T1000 (cell line): ENCODE data around the gene ZFP1.

Experiments used
- DNase-seq: peaks from one replicate; lab custom pipeline; 2025; ENCODE audit warnings: mixed read lengths; lab: John Stamatoyannopoulos, UW

Gene ZFP1

GRCh38 chr16:75160386-75160785, 12.1 kb downstream of the ZFP1 start:
- no peak for DNase-seq

DNA sequence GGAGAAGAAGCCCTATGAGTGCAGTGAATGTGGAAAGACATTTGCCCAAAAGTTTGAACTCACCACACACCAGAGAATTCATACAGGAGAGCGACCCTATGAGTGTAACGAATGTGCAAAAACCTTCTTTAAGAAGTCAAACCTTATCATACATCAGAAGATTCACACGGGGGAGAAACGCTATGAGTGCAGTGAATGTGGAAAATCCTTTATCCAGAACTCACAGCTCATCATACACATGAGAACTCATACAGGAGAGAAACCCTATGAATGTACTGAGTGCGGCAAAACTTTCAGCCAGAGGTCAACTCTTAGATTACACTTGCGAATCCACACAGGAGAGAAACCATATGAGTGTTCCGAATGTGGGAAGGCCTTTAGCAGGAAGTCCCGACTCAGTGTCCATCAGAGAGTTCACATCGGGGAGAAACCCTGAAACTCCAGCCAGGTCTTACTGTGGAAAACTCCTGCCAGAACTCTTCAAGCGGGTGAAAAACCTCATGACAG, 21.6 kb downstream of the ZFP1 start:
- no peak for DNase-seq

- DNase-seq: no peak
Observed at GRCh38 chr16:75172578-75172977, 24.3 kb downstream of the ZFP1 start.

DNA sequence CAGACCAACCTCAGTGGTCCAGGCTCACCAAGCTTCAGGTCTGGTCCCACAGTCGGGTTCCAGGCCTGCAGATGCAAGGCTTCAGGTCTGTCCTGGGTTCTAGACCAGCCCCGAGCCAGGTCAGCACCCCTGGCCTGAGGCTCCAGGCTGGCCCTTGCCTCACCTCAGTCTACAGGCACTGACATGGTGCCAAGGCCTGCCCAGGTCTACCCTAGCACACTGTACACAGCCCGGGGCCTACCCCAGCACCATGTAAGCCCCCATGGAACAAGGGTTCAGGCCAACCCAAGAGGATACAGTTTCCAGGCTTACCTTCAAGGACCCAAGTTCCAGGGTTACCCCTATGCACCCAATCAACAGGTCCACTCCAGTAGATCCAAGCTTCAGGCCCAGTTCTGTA, 26.8 kb downstream of the ZFP1 start:
- no peak for DNase-seq

DNA sequence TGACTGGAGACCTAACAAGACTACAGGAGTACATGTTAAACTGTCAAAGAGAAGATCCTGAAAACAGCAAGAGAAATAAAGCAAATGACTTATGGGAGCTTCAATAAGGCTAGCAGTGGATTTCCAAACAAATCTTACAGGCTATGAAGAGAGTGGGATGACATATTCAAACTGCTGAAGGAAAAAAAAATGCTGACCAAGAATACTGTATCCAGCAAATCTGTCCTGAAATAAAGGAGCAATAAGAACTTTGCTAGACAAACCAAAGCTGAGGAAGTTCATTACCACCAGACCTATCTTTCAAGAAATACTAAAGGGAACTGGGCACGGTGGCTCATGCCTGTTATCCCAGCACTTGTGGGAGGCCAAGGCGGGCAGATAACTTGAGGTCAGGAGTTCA, 28.6 kb downstream of the ZFP1 start:
- no peak for DNase-seq

- DNase-seq: no peak
Observed at GRCh38 chr16:75179208-75179607, 30.9 kb downstream of the ZFP1 start.

DNA sequence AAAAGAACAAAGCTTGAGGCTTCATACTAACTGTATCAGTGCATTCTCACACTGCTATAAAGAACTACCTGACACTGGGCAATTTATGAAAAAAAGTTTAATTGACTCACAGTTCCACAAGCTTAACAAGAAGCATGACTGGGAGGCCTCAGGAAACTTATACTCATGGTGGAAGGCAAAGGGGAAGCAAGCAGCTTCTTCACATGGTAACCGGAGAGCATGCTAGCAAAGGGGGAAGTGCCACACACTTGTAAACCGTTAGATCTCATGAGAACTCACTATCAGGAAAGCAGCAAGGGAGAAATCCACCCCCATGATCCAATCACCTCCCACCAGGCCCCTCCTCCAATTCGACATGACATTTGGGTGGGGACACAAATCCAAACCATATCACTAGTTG, 33.3 kb downstream of the ZFP1 start:
- no peak for DNase-seq

GRCh38 chr16:75188832-75189477, 40.6 kb downstream of the ZFP1 start:
- no peak for DNase-seq

GRCh38 chr16:75189638-75190245, 41.4 kb downstream of the ZFP1 start:
- DNase-seq: no peak

DNA sequence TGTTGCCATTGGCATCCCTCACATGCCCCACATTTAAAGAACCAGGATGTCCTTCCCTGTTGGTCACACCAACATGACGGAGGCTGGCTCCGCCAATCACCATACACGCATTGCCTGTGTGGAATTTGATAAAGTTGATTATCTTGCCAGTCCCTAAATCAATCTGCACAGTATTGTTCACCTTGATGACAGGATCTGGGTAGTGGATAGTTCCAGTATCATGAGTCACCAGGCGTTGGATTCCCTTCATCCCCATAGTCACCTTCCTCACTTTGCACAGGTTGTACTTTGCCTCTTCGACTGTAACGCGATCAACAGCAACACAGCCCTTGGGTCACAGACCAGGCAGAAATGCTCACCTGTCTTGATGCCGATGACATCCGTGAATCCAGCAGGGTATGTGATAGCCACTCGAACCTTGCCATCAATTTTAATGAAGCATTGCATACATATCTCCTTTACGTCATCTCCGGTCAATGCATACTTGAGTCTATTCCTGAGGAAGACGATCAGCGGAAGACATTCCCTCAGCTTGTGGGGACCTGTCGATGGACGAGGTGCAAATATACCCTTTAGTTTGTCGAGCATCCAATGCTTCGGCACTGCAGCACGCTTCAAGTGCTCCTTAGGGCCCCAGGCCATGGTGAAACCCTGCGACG, 44.4 kb downstream of the ZFP1 start:
- DNase-seq: no peak

DNA sequence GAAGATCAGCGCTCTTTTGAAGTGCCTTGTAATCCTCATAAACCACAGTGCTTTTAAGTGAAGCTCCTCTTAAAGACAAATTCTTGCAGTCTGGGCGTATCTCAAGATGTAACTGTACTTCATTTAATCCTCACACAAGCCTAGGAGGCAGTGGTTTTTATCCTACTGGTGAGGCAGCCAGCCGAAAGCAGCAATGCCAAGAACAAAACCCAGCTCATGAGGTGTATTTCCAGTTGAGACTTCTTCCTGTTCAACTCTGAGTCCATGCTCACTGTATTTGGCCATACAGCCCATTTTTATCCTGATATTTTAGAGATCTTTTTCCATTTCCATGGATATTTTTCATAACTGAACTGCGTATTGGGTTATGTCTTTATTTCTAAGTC, 44.9 kb downstream of the ZFP1 start:
- no peak for DNase-seq

DNA sequence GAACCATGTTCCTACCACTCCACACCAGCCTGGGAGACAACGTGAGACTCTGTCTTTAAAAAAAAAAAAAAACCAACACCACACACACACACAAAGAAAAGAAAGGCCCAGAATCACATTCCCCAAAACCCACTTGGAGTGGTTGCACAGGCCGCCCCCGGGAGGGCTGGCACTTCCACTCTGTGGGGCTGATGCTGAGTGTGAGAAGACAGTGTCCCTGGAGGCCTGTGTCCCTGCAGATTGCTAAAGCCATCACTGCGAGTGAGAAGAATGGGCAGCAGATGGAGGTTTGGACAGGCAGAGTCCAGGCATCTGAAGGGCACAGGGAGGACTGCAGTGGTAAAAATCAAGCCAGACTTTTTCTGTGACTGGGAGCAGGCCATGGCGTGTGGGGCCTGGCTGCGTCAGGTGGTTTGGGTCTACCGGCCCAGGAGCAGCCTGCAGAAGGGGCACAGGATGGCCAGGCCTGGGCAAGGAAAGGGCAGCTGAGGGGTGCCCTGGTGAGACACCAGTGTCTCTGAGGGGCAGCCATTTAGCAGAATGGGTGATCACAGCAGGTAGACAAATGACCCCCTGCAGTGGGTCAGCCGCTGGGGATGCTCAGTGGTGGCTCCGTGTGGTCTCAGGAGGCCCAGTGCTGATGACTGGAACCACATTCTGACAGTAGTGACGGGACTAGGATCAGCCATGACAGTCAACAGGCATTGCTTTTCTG, 45.6 kb downstream of the ZFP1 start:
- DNase-seq: no peak

DNA sequence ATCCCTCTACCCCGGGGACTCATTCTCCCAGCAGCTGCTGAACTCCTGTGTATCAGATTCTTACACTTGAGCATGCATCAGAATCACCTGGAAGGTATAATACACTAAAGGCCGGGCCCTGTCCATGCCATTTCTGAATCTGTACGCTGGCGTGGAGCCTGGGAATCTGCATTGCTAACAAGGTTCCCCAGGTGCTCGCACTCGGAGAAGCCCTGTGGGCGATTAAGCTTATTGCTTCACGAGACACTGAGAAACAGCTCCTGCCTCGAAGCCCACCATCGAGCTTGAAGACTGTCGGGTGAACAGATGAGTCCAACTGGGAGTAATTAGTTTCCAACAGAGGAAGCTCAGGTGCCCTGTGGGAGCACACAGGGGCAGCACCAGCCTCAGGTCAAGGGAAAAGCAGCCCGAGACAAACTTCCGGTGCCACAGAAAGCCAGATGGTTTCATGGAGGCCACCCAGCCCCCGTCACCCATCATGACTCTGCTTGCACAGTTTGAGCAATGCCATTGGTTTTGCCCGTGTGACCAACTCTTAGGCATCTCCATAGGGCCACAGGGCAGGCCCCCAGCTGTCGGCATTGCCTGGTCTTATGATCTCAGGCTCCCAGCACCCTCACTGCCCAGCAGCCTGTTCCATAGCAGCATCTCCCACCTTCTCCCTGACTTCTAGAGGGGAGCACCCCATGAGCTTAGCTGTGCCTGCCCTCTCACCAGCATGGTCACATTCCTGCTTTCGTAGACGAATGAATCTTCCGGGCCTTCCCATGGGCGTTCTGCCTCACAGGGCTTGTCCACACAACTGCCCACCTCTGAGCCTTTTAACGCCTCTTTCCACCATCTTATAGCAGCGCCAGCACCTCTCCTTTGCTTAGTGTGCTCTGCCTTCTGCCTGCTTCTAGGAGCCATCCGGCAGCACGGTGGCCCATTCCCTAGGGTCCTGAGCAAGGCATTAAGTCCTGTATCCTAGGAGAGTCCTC, 47.8 kb downstream of the ZFP1 start:
- no peak for DNase-seq

GRCh38 chr16:75196836-75197235, 48.5 kb downstream of the ZFP1 start:
- DNase-seq: no peak

DNA sequence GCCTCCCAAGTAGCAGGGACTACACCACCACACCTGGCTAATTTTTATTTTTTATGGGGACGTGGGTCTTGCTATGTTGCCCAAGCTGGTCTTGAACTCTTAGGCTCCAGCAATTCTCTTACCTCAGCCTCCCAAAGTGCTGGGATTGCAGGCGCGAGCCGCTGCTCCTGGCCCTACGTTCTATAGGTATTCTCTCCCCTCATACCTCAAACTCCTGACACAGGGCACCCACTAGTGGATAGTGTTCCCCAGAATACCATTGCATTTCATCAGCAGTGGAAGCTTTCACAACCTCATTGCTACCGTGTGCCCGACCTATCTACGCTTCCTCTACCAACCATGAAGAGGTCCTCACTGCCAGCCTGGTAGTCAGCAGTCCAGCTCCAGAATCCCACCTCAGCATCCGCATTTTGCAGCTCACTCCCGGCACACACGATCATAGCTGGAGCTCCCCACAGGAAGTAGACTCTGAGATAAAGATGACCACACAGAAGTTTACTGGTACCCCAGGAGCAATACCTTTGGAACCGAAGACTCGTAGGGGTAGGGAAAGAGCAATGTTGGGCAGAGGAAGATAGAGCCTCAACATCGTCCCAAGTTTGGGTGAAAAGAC, 49.3 kb downstream of the ZFP1 start:
- DNase-seq: no peak

- no peak for DNase-seq
Observed at GRCh38 chr16:75198135-75198600, 49.8 kb downstream of the ZFP1 start.

DNA sequence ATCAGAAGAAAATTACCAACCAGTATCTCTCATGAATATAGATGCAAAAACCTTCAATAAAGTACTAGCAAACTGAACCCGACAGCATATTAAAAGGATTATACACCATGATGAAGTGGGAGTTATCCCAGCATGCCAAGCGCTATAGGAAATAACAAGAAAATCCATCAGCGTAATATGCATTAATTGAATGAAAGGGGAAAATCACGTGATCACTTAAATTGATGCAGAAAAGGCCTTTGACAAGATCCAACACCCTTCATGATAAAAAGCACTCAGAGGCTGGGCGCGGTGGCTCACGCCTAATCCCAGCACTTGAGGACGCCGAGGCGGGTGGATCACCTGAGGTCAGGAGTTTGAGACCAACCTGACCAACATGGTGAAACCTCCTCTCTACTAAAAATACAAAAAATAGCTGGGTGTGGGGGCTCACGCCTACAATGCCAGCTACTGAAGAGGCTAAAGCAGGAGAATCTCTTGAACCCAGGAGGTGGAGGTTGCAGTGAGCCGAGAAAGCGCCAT, 53.8 kb downstream of the ZFP1 start:
- no peak for DNase-seq

DNA sequence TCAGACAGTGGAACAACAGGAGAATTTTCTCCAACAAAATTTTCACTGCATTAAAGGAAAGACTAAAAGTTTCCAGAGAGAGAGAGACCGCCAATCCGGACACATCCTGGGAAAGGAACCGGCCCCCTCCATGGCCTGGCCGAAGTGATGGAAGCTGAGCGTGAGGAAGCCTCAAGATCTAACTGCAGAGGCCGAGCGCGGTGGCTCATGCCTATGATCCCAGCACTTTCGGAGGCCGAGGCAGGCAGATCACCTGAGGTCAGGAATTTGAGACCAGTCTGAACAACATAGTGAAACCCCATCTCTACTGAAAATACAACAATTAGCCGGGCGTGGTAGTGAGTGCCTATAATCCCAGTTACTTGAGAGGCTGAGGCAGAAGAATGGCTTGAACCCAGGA, 54.8 kb downstream of the ZFP1 start:
- no peak for DNase-seq

DNA sequence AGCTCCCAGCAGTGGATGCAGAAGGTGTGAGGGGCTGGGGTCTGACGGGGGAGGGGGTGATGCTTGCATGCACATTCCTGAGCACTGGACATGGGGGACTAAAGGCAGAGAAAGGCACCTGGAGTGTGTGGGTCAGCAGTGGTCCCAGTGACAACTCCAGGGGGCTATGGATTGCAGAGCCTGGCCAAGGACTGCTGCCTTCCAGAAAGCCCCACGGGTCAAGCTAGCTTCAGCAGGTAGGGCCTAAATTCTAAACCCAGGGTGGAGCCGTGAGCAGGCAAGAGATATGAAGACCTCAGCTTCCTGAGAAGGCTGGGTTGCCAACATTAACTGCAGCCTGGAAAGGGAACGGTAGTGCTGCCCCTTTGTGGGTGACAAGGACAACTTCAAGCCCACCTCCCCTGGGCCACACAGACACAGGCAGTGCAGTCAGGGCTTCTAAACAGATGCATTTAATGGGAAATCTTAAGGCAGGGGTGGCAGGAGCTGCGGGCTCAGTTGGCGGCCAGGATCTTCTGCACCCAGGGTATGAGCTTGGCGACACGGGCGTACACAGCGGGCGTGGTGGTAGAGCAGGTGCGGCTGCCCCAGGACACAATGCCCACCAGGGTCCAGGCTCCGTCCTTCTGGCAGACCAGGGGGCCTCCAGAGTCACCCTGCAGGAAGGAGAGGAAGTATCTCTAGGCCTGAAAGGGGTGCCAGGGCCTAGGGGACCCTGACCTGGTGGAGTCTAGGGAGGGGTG, 55.5 kb downstream of the ZFP1 start:
- no peak for DNase-seq

DNA sequence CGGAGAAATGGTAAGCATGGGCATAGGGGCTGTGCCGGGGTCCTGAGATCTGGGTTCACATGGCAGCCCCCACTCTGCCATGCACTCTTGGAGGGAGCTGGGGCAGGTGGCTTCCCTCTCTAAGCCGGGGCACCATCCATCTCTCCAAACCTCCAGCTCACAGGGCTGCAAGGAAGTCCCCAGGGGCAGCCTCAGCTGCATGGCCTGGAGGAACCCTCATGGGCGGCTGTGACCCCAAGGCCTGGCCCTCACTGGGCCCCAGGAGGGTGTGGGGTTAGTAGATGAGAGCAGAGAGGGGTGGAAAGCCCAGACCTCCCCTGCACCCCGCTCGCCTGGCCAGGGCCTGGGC, 56.1 kb downstream of the ZFP1 start:
- no peak for DNase-seq
